BLaER1 treated with 17β-estradiol and CSF1 and Interleukin-3, amounts not matched to agents 10 nM and 100 nM (cell line): ENCODE measurements around the gene SASH1.
"Not testable (repeated sequence)": the region's sequence is repeated elsewhere in the genome, so short reads cannot be mapped to it uniquely, and the experiment has no call there.

Experiments used
- H3K27ac ChIP-seq, 11 experiments: shearing (Covaris generic); formaldehyde crosslinking; 2 replicates each; pipeline ENCODE4 v1.8.1; 2022
- H3K27me3 ChIP-seq, 11 experiments: shearing (Covaris generic); formaldehyde crosslinking; 2 replicates each; pipeline ENCODE4 v1.8.1; 2022
- H3K36me3 ChIP-seq, 11 experiments: shearing (Covaris generic); formaldehyde crosslinking; 2 replicates each; pipeline ENCODE4 v1.8.1; 2022
- H3K4me1 ChIP-seq, 10 experiments: shearing (Covaris generic); formaldehyde crosslinking; 2 replicates each; pipeline ENCODE4 v1.8.1; 2022
- H3K4me2 ChIP-seq, 11 experiments: shearing (Covaris generic); formaldehyde crosslinking; 2 replicates each; pipeline ENCODE4 v1.8.1; 2022
- H3K4me3 ChIP-seq, 10 experiments: shearing (Covaris generic); formaldehyde crosslinking; 2 replicates each; pipeline ENCODE4 v1.8.1; 2022
- H3K9ac ChIP-seq, 11 experiments: shearing (Covaris generic); formaldehyde crosslinking; 2 replicates each; pipeline ENCODE4 v1.8.1; 2022
- H3K9me3 ChIP-seq, 11 experiments: shearing (Covaris generic); formaldehyde crosslinking; replicated peaks in 1 of 11; 2 replicates each; pipeline ENCODE4 v1.8.1; 2022
- H4K20me1 ChIP-seq, 11 experiments: shearing (Covaris generic); formaldehyde crosslinking; 2 replicates each; pipeline ENCODE4 v1.8.1; 2022
- Cebpa-rat ChIP-seq, 11 experiments: shearing (Covaris generic); IDR thresholded peaks; 2 replicates each; pipeline ENCODE4 v1.8.1; 2022

Gene SASH1

GRCh38 chr6:148382861-148383260 lies 40.2 kb downstream of the SASH1 start:
- no peak for TF ChIP-seq Cebpa-rat (IDR thresholded peaks at IDR 0.05)
- H3K9ac ChIP-seq: peak overlapping the region in 1 of 11 experiments; percentile 69; a peak in 1 of 22 replicates
- H3K4me3 ChIP-seq: no peak overlapping the region
- H3K4me1 ChIP-seq: peaks cover 7 to 99% (median 13%) of the 10 kb centered on the region in 10 experiments; a peak in 19 of 20 replicates
- peak overlapping the region in 3 of 11 experiments; percentile 77 to 87 (median 86); a peak in 6 of 22 replicates for H3K27ac ChIP-seq
- no peaks in the 10 kb centered on the region for H4K20me1 ChIP-seq
- peak overlapping the region in 5 of 11 experiments; percentile 3 to 83 (median 71); a peak in 8 of 22 replicates for H3K4me2 ChIP-seq
- H3K36me3 ChIP-seq: no peaks in the 10 kb centered on the region
- peaks cover 0 to 4% (median 0%) of the 10 kb centered on the region in 11 experiments; a peak in 2 of 22 replicates for H3K9me3 ChIP-seq
- H3K27me3 ChIP-seq: peaks cover 0 to 5% (median 0%) of the 10 kb centered on the region in 11 experiments; a peak in 3 of 22 replicates

GRCh38 chr6:148383658-148384368 lies 41.2 kb downstream of the SASH1 start:
- H3K27ac ChIP-seq: peak overlapping the region in 4 of 11 experiments; percentile 21 to 87 (median 82); a peak in 8 of 22 replicates
- peak overlapping the region in 6 of 11 experiments; percentile 7 to 83 (median 56); a peak in 10 of 22 replicates for H3K4me2 ChIP-seq
- H3K9ac ChIP-seq: peak overlapping the region in 3 of 11 experiments; percentile 57 to 69 (median 62); a peak in 7 of 22 replicates
- no peaks in the 10 kb centered on the region; a peak in 1 of 22 replicates for H3K9me3 ChIP-seq
- peaks cover 7 to 99% (median 13%) of the 10 kb centered on the region in 10 experiments; a peak in 19 of 20 replicates for H3K4me1 ChIP-seq
- H3K36me3 ChIP-seq: no peaks in the 10 kb centered on the region
- no peaks in the 10 kb centered on the region for H4K20me1 ChIP-seq
- H3K27me3 ChIP-seq: peaks cover 0 to 5% (median 0%) of the 10 kb centered on the region in 11 experiments; a peak in 3 of 22 replicates
- no peak overlapping the region for H3K4me3 ChIP-seq
- TF ChIP-seq Cebpa-rat (IDR thresholded peaks at IDR 0.05): peak in 1 of 11 experiments; percentile 51; a peak in 2 of 22 replicates

- H3K9ac ChIP-seq: no peak overlapping the region
- TF ChIP-seq Cebpa-rat (IDR thresholded peaks at IDR 0.05): 0 out of 22 replicates have a peak, but pooled peaks of 2 of the 11 experiments have one; percentile 19 to 32
- no peaks in the 10 kb centered on the region for H4K20me1 ChIP-seq
- H3K9me3 ChIP-seq: no peaks in the 10 kb centered on the region
- H3K27ac ChIP-seq: peak overlapping the region in 3 of 11 experiments; percentile 74 to 87 (median 77); a peak in 6 of 22 replicates
- peak overlapping the region in 3 of 11 experiments; percentile 71 to 83 (median 74); a peak in 6 of 22 replicates for H3K4me2 ChIP-seq
- no peak overlapping the region for H3K4me3 ChIP-seq
- no peaks in the 10 kb centered on the region for H3K36me3 ChIP-seq
- H3K4me1 ChIP-seq: peaks cover 7 to 97% (median 13%) of the 10 kb centered on the region in 10 experiments; a peak in 19 of 20 replicates
- H3K27me3 ChIP-seq: peaks cover 0 to 5% (median 0%) of the 10 kb centered on the region in 11 experiments; a peak in 2 of 22 replicates
Measured at GRCh38 chr6:148385379-148385778, 42.7 kb downstream of the SASH1 start.

- 0 out of 22 replicates have a peak overlapping the region, but pooled peaks of 1 of the 11 experiments have one; percentile 36 for H3K9ac ChIP-seq
- no peak for TF ChIP-seq Cebpa-rat (IDR thresholded peaks at IDR 0.05)
- no peaks in the 10 kb centered on the region for H4K20me1 ChIP-seq
- H3K36me3 ChIP-seq: no peaks in the 10 kb centered on the region
- H3K4me1 ChIP-seq: peaks cover 0 to 83% (median 0%) of the 10 kb centered on the region in 10 experiments; a peak in 8 of 20 replicates
- H3K4me2 ChIP-seq: peak overlapping the region in 3 of 11 experiments; percentile 11 to 75 (median 62); a peak in 5 of 22 replicates
- H3K4me3 ChIP-seq: no peak overlapping the region
- peak overlapping the region in 2 of 11 experiments; percentile 53 to 63; a peak in 4 of 22 replicates for H3K27ac ChIP-seq
- H3K9me3 ChIP-seq: no peaks in the 10 kb centered on the region
- no peaks in the 10 kb centered on the region; a peak in 1 of 22 replicates for H3K27me3 ChIP-seq
Measured at GRCh38 chr6:148388521-148388920, 45.9 kb downstream of the SASH1 start.

- peak overlapping the region in 2 of 11 experiments; percentile 28 to 63; a peak in 3 of 22 replicates for H3K27ac ChIP-seq
Measured at GRCh38 chr6:148389086-148389485, 46.4 kb downstream of the SASH1 start.

GRCh38 chr6:148389917-148390316 lies 47.3 kb downstream of the SASH1 start:
- no peak overlapping the region for H3K9ac ChIP-seq
- no peak overlapping the region for H3K4me3 ChIP-seq
- H3K4me1 ChIP-seq: peaks cover 0 to 83% (median 0%) of the 10 kb centered on the region in 10 experiments; a peak in 6 of 20 replicates
- no peak overlapping the region for H3K27ac ChIP-seq
- H4K20me1 ChIP-seq: no peaks in the 10 kb centered on the region
- H3K9me3 ChIP-seq: no peaks in the 10 kb centered on the region
- no peak for TF ChIP-seq Cebpa-rat (IDR thresholded peaks at IDR 0.05)
- peak overlapping the region in 2 of 11 experiments; percentile 62 to 75; a peak in 4 of 22 replicates for H3K4me2 ChIP-seq
- no peaks in the 10 kb centered on the region; a peak in 1 of 22 replicates for H3K27me3 ChIP-seq
- H3K36me3 ChIP-seq: no peaks in the 10 kb centered on the region

More at GRCh38 chr6:148389086-148389485, 46.4 kb downstream of the SASH1 start:
- Histone ChIP-seq H3K27me3 (no peaks in the 10 kb centered on the region; a peak in 1 of 22 replicates), H3K4me3 (no peak overlapping the region), H3K4me2 (peak overlapping the region in 3 of 11 experiments; percentile 11 to 75 (median 62); a peak in 5 of 22 replicates), H3K9me3 (no peaks in the 10 kb centered on the region), H3K9ac (no peak overlapping the region), H4K20me1 (no peaks in the 10 kb centered on the region), H3K4me1 (peaks cover 0 to 83% (median 0%) of the 10 kb centered on the region in 10 experiments; a peak in 7 of 20 replicates), H3K36me3 (no peaks in the 10 kb centered on the region)
- TF ChIP-seq Cebpa-rat (IDR thresholded peaks at IDR 0.05): no peak

GRCh38 chr6:148392127-148392526 lies 49.5 kb downstream of the SASH1 start:
- H3K4me3 ChIP-seq, H3K9ac ChIP-seq, H3K9me3 ChIP-seq, H3K27me3 ChIP-seq, H3K36me3 ChIP-seq, H3K27ac ChIP-seq, H4K20me1 ChIP-seq: not testable (repeated sequence)
- Histone ChIP-seq H3K4me2 (peak overlapping the region in 2 of 11 experiments; percentile 27 to 35; a peak in 1 of 22 replicates), H3K4me1 (peaks cover 0 to 72% (median 0%) of the 10 kb centered on the region in 10 experiments; a peak in 6 of 20 replicates)

GRCh38 chr6:148392671-148393070 lies 50.0 kb downstream of the SASH1 start:
- no peak for TF ChIP-seq Cebpa-rat (IDR thresholded peaks at IDR 0.05)
- no peaks in the 10 kb centered on the region for H4K20me1 ChIP-seq
- no peak overlapping the region for H3K27ac ChIP-seq
- H3K4me1 ChIP-seq: peaks cover 0 to 68% (median 0%) of the 10 kb centered on the region in 10 experiments; a peak in 5 of 20 replicates
- no peaks in the 10 kb centered on the region for H3K9me3 ChIP-seq
- H3K36me3 ChIP-seq: no peaks in the 10 kb centered on the region
- H3K4me2 ChIP-seq: peak overlapping the region in 2 of 11 experiments; percentile 27 to 35; a peak in 3 of 22 replicates
- H3K9ac ChIP-seq: no peak overlapping the region
- H3K4me3 ChIP-seq: no peak overlapping the region
- no peaks in the 10 kb centered on the region for H3K27me3 ChIP-seq
